WTC11 (cell line): ENCODE data around the gene DNM3.

Source experiments
- ELF4 ChIP-seq: sonication (generic); formaldehyde crosslinking; IDR thresholded peaks from 2 replicates; pipeline ENCODE4 v1.8.1; 2022; ENCODE audit warnings: low read depth, mild to moderate bottlenecking, moderate library complexity, missing genetic modification reagents
- IRF2 ChIP-seq: sonication (generic); formaldehyde crosslinking; IDR thresholded peaks from 2 replicates; pipeline ENCODE4 v1.8.0; 2022; ENCODE audit warnings: low read depth, missing genetic modification reagents, borderline replicate concordance
- NFYB ChIP-seq: sonication (generic); formaldehyde crosslinking; conservative IDR thresholded peaks from 2 replicates; pipeline ENCODE4 v1.8.0; 2022; ENCODE audit warnings: low read depth, missing genetic modification reagents
- NR1H2 ChIP-seq: sonication (generic); formaldehyde crosslinking; IDR thresholded peaks from 2 replicates; pipeline ENCODE4 v1.9.0; 2021; ENCODE audit warnings: mild to moderate bottlenecking, moderate library complexity, missing genetic modification reagents
- ZNF121 ChIP-seq: sonication (generic); formaldehyde crosslinking; IDR thresholded peaks from 2 replicates; pipeline ENCODE4 v1.8.0; 2023; ENCODE audit warnings: missing genetic modification reagents
- ZNF263 ChIP-seq: sonication (generic); formaldehyde crosslinking; IDR thresholded peaks from 2 replicates; pipeline ENCODE4 v1.8.1; 2022; ENCODE audit warnings: low read depth, mild to moderate bottlenecking, moderate library complexity, missing genetic modification reagents
- ZNF423 ChIP-seq: fragments of 250-450 bp; sonication (Bioruptor Pico); IDR thresholded peaks from 2 replicates; pipeline ENCODE4 v2.1.2; 2022; ENCODE audit warnings: mild to moderate bottlenecking, moderate library complexity
- TF ChIP-seq, protein P1 (sequence below): sonication (generic); formaldehyde crosslinking; IDR thresholded peaks from 2 replicates; pipeline ENCODE4 v1.8.1; 2023; ENCODE audit warnings: mild to moderate bottlenecking, missing genetic modification reagents, borderline replicate concordance
- TF ChIP-seq, protein P2 (sequence below): fragments of 200-600 bp; IDR thresholded peaks from 2 replicates; pipeline ENCODE4 v1.8.0; 2022; ENCODE audit warnings: antibody characterized with exemption
- TF ChIP-seq, protein P3 (sequence below): sonication (generic); formaldehyde crosslinking; IDR thresholded peaks from 2 replicates; pipeline ENCODE4 v1.8.0; 2022; ENCODE audit warnings: missing genetic modification reagents
- TF ChIP-seq, protein P4 (sequence below): sonication (generic); formaldehyde crosslinking; IDR thresholded peaks from 2 replicates; pipeline ENCODE4 v1.8.1; 2022; ENCODE audit warnings: low read depth, mild to moderate bottlenecking, moderate library complexity, missing genetic modification reagents, borderline replicate concordance
- TF ChIP-seq, protein P5 (sequence below): sonication (generic); formaldehyde crosslinking; IDR thresholded peaks from 2 replicates; pipeline ENCODE4 v1.8.1; 2022; ENCODE audit warnings: mild to moderate bottlenecking, missing genetic modification reagents, moderate library complexity, borderline replicate concordance

DNA sequence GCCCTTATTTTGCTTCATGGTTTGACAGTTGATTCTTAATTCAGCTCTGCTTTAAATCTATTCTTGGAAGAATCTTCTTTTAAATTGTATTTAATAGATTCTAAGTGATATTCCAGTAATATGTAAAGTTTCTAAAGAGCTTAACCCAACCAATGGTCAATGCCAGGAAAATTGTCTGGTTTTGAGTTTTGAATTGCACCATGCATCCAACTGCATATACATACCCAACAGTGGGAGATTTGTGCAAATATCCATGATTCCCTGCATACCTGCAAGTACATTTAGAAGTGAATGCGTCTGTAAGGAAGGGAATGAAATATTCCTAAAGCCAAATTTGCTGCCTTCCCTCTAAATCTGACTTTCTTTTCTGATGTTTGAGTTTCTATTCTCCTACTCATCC, 543.4 kb downstream of the DNM3 start:
- TF ChIP-seq, protein P1, sequence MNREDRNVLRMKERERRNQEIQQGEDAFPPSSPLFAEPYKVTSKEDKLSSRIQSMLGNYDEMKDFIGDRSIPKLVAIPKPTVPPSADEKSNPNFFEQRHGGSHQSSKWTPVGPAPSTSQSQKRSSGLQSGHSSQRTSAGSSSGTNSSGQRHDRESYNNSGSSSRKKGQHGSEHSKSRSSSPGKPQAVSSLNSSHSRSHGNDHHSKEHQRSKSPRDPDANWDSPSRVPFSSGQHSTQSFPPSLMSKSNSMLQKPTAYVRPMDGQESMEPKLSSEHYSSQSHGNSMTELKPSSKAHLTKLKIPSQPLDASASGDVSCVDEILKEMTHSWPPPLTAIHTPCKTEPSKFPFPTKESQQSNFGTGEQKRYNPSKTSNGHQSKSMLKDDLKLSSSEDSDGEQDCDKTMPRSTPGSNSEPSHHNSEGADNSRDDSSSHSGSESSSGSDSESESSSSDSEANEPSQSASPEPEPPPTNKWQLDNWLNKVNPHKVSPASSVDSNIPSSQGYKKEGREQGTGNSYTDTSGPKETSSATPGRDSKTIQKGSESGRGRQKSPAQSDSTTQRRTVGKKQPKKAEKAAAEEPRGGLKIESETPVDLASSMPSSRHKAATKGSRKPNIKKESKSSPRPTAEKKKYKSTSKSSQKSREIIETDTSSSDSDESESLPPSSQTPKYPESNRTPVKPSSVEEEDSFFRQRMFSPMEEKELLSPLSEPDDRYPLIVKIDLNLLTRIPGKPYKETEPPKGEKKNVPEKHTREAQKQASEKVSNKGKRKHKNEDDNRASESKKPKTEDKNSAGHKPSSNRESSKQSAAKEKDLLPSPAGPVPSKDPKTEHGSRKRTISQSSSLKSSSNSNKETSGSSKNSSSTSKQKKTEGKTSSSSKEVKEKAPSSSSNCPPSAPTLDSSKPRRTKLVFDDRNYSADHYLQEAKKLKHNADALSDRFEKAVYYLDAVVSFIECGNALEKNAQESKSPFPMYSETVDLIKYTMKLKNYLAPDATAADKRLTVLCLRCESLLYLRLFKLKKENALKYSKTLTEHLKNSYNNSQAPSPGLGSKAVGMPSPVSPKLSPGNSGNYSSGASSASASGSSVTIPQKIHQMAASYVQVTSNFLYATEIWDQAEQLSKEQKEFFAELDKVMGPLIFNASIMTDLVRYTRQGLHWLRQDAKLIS (CRISPR knock-in tag) = no peak
- TF ChIP-seq, protein P2, sequence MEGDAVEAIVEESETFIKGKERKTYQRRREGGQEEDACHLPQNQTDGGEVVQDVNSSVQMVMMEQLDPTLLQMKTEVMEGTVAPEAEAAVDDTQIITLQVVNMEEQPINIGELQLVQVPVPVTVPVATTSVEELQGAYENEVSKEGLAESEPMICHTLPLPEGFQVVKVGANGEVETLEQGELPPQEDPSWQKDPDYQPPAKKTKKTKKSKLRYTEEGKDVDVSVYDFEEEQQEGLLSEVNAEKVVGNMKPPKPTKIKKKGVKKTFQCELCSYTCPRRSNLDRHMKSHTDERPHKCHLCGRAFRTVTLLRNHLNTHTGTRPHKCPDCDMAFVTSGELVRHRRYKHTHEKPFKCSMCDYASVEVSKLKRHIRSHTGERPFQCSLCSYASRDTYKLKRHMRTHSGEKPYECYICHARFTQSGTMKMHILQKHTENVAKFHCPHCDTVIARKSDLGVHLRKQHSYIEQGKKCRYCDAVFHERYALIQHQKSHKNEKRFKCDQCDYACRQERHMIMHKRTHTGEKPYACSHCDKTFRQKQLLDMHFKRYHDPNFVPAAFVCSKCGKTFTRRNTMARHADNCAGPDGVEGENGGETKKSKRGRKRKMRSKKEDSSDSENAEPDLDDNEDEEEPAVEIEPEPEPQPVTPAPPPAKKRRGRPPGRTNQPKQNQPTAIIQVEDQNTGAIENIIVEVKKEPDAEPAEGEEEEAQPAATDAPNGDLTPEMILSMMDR = no peak
- TF ChIP-seq, protein P3, sequence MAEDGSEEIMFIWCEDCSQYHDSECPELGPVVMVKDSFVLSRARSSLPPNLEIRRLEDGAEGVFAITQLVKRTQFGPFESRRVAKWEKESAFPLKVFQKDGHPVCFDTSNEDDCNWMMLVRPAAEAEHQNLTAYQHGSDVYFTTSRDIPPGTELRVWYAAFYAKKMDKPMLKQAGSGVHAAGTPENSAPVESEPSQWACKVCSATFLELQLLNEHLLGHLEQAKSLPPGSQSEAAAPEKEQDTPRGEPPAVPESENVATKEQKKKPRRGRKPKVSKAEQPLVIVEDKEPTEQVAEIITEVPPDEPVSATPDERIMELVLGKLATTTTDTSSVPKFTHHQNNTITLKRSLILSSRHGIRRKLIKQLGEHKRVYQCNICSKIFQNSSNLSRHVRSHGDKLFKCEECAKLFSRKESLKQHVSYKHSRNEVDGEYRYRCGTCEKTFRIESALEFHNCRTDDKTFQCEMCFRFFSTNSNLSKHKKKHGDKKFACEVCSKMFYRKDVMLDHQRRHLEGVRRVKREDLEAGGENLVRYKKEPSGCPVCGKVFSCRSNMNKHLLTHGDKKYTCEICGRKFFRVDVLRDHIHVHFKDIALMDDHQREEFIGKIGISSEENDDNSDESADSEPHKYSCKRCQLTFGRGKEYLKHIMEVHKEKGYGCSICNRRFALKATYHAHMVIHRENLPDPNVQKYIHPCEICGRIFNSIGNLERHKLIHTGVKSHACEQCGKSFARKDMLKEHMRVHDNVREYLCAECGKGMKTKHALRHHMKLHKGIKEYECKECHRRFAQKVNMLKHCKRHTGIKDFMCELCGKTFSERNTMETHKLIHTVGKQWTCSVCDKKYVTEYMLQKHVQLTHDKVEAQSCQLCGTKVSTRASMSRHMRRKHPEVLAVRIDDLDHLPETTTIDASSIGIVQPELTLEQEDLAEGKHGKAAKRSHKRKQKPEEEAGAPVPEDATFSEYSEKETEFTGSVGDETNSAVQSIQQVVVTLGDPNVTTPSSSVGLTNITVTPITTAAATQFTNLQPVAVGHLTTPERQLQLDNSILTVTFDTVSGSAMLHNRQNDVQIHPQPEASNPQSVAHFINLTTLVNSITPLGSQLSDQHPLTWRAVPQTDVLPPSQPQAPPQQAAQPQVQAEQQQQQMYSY = no peak
- TF ChIP-seq ZNF121 = no peak
- no peak for TF ChIP-seq IRF2 (CRISPR knock-in tag)
- TF ChIP-seq ZNF263 (CRISPR knock-in tag) = no peak
- TF ChIP-seq NFYB (CRISPR knock-in tag) = no peak
- TF ChIP-seq, protein P4, sequence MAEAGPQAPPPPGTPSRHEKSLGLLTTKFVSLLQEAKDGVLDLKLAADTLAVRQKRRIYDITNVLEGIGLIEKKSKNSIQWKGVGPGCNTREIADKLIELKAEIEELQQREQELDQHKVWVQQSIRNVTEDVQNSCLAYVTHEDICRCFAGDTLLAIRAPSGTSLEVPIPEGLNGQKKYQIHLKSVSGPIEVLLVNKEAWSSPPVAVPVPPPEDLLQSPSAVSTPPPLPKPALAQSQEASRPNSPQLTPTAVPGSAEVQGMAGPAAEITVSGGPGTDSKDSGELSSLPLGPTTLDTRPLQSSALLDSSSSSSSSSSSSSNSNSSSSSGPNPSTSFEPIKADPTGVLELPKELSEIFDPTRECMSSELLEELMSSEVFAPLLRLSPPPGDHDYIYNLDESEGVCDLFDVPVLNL = no peak
- TF ChIP-seq ZNF423 (CRISPR knock-in tag) = no peak
- TF ChIP-seq, protein P5, sequence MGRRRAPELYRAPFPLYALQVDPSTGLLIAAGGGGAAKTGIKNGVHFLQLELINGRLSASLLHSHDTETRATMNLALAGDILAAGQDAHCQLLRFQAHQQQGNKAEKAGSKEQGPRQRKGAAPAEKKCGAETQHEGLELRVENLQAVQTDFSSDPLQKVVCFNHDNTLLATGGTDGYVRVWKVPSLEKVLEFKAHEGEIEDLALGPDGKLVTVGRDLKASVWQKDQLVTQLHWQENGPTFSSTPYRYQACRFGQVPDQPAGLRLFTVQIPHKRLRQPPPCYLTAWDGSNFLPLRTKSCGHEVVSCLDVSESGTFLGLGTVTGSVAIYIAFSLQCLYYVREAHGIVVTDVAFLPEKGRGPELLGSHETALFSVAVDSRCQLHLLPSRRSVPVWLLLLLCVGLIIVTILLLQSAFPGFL (CRISPR knock-in tag) = no peak
- no peak for TF ChIP-seq ELF4 (CRISPR knock-in tag)
- TF ChIP-seq NR1H2 (CRISPR knock-in tag) = no peak
